ENCODE data around the gene NBPF26.
"Not testable (repeated sequence)": the region's sequence is repeated elsewhere in the genome, so short reads cannot be mapped to it uniquely, and the experiment has no call there.

Gene NBPF26

GRCh38 chr1:120723715-120724402 lies at the start of gene NBPF26:
NBPF26 (plus strand) TSS chr1:120723945.
- peak within 1 kb of the TSS in 1 of 2 donors; percentile 82 for H3K4me3 Mint-ChIP-seq
- DNase-seq, H3K27me3 Mint-ChIP-seq, H3K4me1 Mint-ChIP-seq, H3K36me3 Mint-ChIP-seq, H3K27ac Mint-ChIP-seq, H3K9me3 Mint-ChIP-seq: not testable (repeated sequence)
- ATAC-seq (replicated peaks): peak; percentile 54 to 92

- H3K9me3 Mint-ChIP-seq, H3K4me1 Mint-ChIP-seq, H3K27ac Mint-ChIP-seq, H3K27me3 Mint-ChIP-seq, H3K36me3 Mint-ChIP-seq, H3K4me3 Mint-ChIP-seq, DNase-seq: not testable (repeated sequence)
- ATAC-seq (replicated peaks): peak; percentile 63 to 75
These were observed 43.5 kb upstream of the NBPF26 start for GRCh38 chr1:120680106-120680819.

GRCh38 chr1:120680938-120681337 lies 42.8 kb upstream of the NBPF26 start:
- not testable (repeated sequence) for H3K9me3 Mint-ChIP-seq, H3K27ac Mint-ChIP-seq

GRCh38 chr1:120684397-120684796 lies 39.3 kb upstream of the NBPF26 start:
- H3K27ac Mint-ChIP-seq, DNase-seq, H3K4me1 Mint-ChIP-seq, H3K36me3 Mint-ChIP-seq, H3K4me3 Mint-ChIP-seq, H3K27me3 Mint-ChIP-seq, H3K9me3 Mint-ChIP-seq: not testable (repeated sequence)
- ATAC-seq (replicated peaks): peak; percentile 73 to 79

More at GRCh38 chr1:120680938-120681337, 42.8 kb upstream of the NBPF26 start:
- H3K4me3 Mint-ChIP-seq; DNase-seq; ATAC-seq (replicated peaks); H3K27me3 Mint-ChIP-seq; H3K36me3 Mint-ChIP-seq; H3K4me1 Mint-ChIP-seq: not testable (repeated sequence)

- not testable (repeated sequence) for DNase-seq; H3K27ac Mint-ChIP-seq; H3K36me3 Mint-ChIP-seq; H3K9me3 Mint-ChIP-seq; H3K27me3 Mint-ChIP-seq; ATAC-seq (replicated peaks); H3K4me3 Mint-ChIP-seq; H3K4me1 Mint-ChIP-seq
These were observed 38.1 kb upstream of the NBPF26 start for GRCh38 chr1:120685622-120686021.

GRCh38 chr1:120687250-120687649 lies 36.5 kb upstream of the NBPF26 start:
- not testable (repeated sequence) for H3K9me3 Mint-ChIP-seq; DNase-seq; H3K4me1 Mint-ChIP-seq; H3K36me3 Mint-ChIP-seq; ATAC-seq (replicated peaks); H3K27ac Mint-ChIP-seq; H3K27me3 Mint-ChIP-seq; H3K4me3 Mint-ChIP-seq

- not testable (repeated sequence) for DNase-seq; H3K4me3 Mint-ChIP-seq; H3K9me3 Mint-ChIP-seq; H3K4me1 Mint-ChIP-seq; H3K27ac Mint-ChIP-seq; H3K27me3 Mint-ChIP-seq; H3K36me3 Mint-ChIP-seq; ATAC-seq (replicated peaks)
These were observed 22.8 kb upstream of the NBPF26 start for GRCh38 chr1:120700807-120701562.

GRCh38 chr1:120723358-120723714 lies 409 bp upstream of the NBPF26 start:
- not testable (repeated sequence) for H3K9me3 Mint-ChIP-seq, H3K27ac Mint-ChIP-seq, H3K36me3 Mint-ChIP-seq, H3K4me1 Mint-ChIP-seq, DNase-seq, H3K27me3 Mint-ChIP-seq
- ATAC-seq (replicated peaks): peak in 1 of 2 donors; percentile 53
- H3K4me3 Mint-ChIP-seq: peak overlapping the region in 1 of 2 donors; percentile 82

GRCh38 chr1:120724507-120724906 lies 762 bp downstream of the NBPF26 start:
- not testable (repeated sequence) for H3K4me1 Mint-ChIP-seq; H3K27me3 Mint-ChIP-seq; H3K36me3 Mint-ChIP-seq; ATAC-seq (replicated peaks); DNase-seq; H3K9me3 Mint-ChIP-seq; H3K27ac Mint-ChIP-seq
- peak overlapping the region in 1 of 2 donors; percentile 82 for H3K4me3 Mint-ChIP-seq

- not testable (repeated sequence) for H3K36me3 Mint-ChIP-seq; DNase-seq; H3K4me3 Mint-ChIP-seq; H3K9me3 Mint-ChIP-seq; H3K27me3 Mint-ChIP-seq; ATAC-seq (replicated peaks); H3K27ac Mint-ChIP-seq
- H3K4me1 Mint-ChIP-seq: peaks cover 0 to 15% of the 10 kb centered on the region in 2 donors
These were observed 5.1 kb downstream of the NBPF26 start for GRCh38 chr1:120728811-120729210.

- not testable (repeated sequence) for H3K27ac Mint-ChIP-seq; DNase-seq; H3K4me1 Mint-ChIP-seq; H3K36me3 Mint-ChIP-seq; ATAC-seq (replicated peaks); H3K4me3 Mint-ChIP-seq; H3K9me3 Mint-ChIP-seq; H3K27me3 Mint-ChIP-seq
These were observed 45.3 kb downstream of the NBPF26 start for GRCh38 chr1:120769090-120769489.

GRCh38 chr1:120805452-120805851 lies 81.7 kb downstream of the NBPF26 start:
- H3K27ac Mint-ChIP-seq; H3K4me1 Mint-ChIP-seq; H3K27me3 Mint-ChIP-seq; H3K36me3 Mint-ChIP-seq; H3K4me3 Mint-ChIP-seq; DNase-seq; ATAC-seq (replicated peaks); H3K9me3 Mint-ChIP-seq: not testable (repeated sequence)

GRCh38 chr1:120811822-120812221 lies 88.1 kb downstream of the NBPF26 start:
- not testable (repeated sequence) for H3K4me3 Mint-ChIP-seq; H3K36me3 Mint-ChIP-seq; H3K27me3 Mint-ChIP-seq; H3K27ac Mint-ChIP-seq; H3K4me1 Mint-ChIP-seq; DNase-seq; H3K9me3 Mint-ChIP-seq; ATAC-seq (replicated peaks)

- H3K27me3 Mint-ChIP-seq; ATAC-seq (replicated peaks); DNase-seq; H3K27ac Mint-ChIP-seq; H3K9me3 Mint-ChIP-seq; H3K36me3 Mint-ChIP-seq; H3K4me3 Mint-ChIP-seq; H3K4me1 Mint-ChIP-seq: not testable (repeated sequence)
These were observed 101.3 kb downstream of the NBPF26 start for GRCh38 chr1:120825051-120825450.

- not testable (repeated sequence) for ATAC-seq (replicated peaks); H3K4me1 Mint-ChIP-seq; H3K36me3 Mint-ChIP-seq; H3K27me3 Mint-ChIP-seq; H3K4me3 Mint-ChIP-seq; H3K9me3 Mint-ChIP-seq; DNase-seq; H3K27ac Mint-ChIP-seq
These were observed 102.9 kb downstream of the NBPF26 start for GRCh38 chr1:120826623-120827022.

Measured in stimulated activated naive B cell treated with anti-CD40 and anti-IgM and Interleukin-4, amounts not matched to agents 10 μg/mL and 1 μg/mL and 100 μg/mL, for 72 hours (primary cell).